NT2/D1 (cell line): ENCODE data around the gene TSR1.

Experiments
- YY1 ChIP-seq: IDR thresholded peaks from 2 replicates; pipeline ENCODE4 v1.6.1; 2011; ENCODE audit not compliant: insufficient read length, insufficient read depth
- ZNF274 ChIP-seq: IDR thresholded peaks from 2 replicates; pipeline ENCODE4 v1.6.1; 2011; ENCODE audit warnings: mild to moderate bottlenecking, low read depth, low read length

GRCh38 chr17:2302778-2303203 lies 33.5 kb downstream of the TSR1 start:
- TF ChIP-seq YY1 (no peak), ZNF274 (no peak)
